8988T (cell line): ENCODE results near the gene MACROD2.

Source experiments
- DNase-seq: peaks from one replicate; pipeline ENCODE4 v3.0.0; 2011

Gene MACROD2

GRCh38 chr20:14723614-14724013 lies 728.3 kb downstream of the MACROD2 start:
- DNase-seq = no peak

GRCh38 chr20:14724036-14724435 lies 728.7 kb downstream of the MACROD2 start:
- DNase-seq = no peak

- DNase-seq = no peak
These were observed 729.2 kb downstream of the MACROD2 start for GRCh38 chr20:14724468-14724867.

GRCh38 chr20:14726591-14726990 lies 731.3 kb downstream of the MACROD2 start:
- no peak for DNase-seq

GRCh38 chr20:14727485-14728150 lies 732.3 kb downstream of the MACROD2 start:
- DNase-seq = no peak

- no peak for DNase-seq
These were observed 734.1 kb downstream of the MACROD2 start for GRCh38 chr20:14729390-14729789.

GRCh38 chr20:14732343-14732742 lies 737.0 kb downstream of the MACROD2 start:
- DNase-seq = no peak

- no peak for DNase-seq
These were observed 737.7 kb downstream of the MACROD2 start for GRCh38 chr20:14732996-14733395.

- DNase-seq = no peak
These were observed 745.1 kb downstream of the MACROD2 start for GRCh38 chr20:14740380-14740779.

- no peak for DNase-seq
These were observed 746.3 kb downstream of the MACROD2 start for GRCh38 chr20:14741616-14742015.

- DNase-seq = no peak
These were observed 749.4 kb downstream of the MACROD2 start for GRCh38 chr20:14744723-14745122.

GRCh38 chr20:14745830-14746229 lies 750.5 kb downstream of the MACROD2 start:
- no peak for DNase-seq

- DNase-seq = no peak
These were observed 755.9 kb downstream of the MACROD2 start for GRCh38 chr20:14751191-14751590.

GRCh38 chr20:14757728-14758127 lies 762.4 kb downstream of the MACROD2 start:
- DNase-seq = no peak

- no peak for DNase-seq
These were observed 763.0 kb downstream of the MACROD2 start for GRCh38 chr20:14758356-14758755.

- no peak for DNase-seq
These were observed 764.7 kb downstream of the MACROD2 start for GRCh38 chr20:14759979-14760378.

GRCh38 chr20:14761903-14762302 lies 766.6 kb downstream of the MACROD2 start:
- DNase-seq = no peak

GRCh38 chr20:14764511-14765369 lies 769.4 kb downstream of the MACROD2 start:
- DNase-seq = no peak

- no peak for DNase-seq
These were observed 770.0 kb downstream of the MACROD2 start for GRCh38 chr20:14765370-14765701.

GRCh38 chr20:14773486-14773885 lies 778.2 kb downstream of the MACROD2 start:
- DNase-seq = no peak

- DNase-seq = no peak
These were observed 780.5 kb downstream of the MACROD2 start for GRCh38 chr20:14775778-14776177.

GRCh38 chr20:14777591-14777990 lies 782.3 kb downstream of the MACROD2 start:
- no peak for DNase-seq

GRCh38 chr20:14778096-14778495 lies 782.8 kb downstream of the MACROD2 start:
- no peak for DNase-seq

- DNase-seq = no peak
These were observed 783.6 kb downstream of the MACROD2 start for GRCh38 chr20:14778875-14779274.

GRCh38 chr20:14780508-14780907 lies 785.2 kb downstream of the MACROD2 start:
- DNase-seq = no peak
